Measurements from ENCODE around the gene CCDC187.

DNA sequence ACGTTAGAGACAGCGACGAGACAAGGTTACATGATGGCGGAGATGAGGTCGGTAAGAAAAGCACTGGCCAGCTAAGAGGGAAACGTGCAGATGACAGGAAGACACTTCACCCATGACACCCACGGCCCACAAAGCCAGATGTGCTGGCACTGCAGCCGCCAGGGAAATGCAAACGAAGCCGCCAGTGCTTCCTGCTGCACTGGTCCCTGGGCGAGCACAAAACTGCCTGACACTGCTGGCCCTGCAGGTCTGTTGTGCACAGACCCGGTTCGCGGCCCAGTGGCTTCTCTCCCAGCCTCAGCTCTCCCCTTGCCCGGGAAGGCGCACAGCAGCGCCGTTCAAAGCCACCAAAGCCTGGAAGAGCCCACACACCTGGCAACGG is 78.5 kb downstream of the CCDC187 start:
- TF ChIP-seq, protein P1, sequence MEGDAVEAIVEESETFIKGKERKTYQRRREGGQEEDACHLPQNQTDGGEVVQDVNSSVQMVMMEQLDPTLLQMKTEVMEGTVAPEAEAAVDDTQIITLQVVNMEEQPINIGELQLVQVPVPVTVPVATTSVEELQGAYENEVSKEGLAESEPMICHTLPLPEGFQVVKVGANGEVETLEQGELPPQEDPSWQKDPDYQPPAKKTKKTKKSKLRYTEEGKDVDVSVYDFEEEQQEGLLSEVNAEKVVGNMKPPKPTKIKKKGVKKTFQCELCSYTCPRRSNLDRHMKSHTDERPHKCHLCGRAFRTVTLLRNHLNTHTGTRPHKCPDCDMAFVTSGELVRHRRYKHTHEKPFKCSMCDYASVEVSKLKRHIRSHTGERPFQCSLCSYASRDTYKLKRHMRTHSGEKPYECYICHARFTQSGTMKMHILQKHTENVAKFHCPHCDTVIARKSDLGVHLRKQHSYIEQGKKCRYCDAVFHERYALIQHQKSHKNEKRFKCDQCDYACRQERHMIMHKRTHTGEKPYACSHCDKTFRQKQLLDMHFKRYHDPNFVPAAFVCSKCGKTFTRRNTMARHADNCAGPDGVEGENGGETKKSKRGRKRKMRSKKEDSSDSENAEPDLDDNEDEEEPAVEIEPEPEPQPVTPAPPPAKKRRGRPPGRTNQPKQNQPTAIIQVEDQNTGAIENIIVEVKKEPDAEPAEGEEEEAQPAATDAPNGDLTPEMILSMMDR (IDR thresholded peaks at IDR 0.05 in 8 of 11, conservative IDR thresholded peaks at IDR 0.05 in 3 of 11): no peak
- no peak for TF ChIP-seq POLR2A (IDR thresholded peaks at IDR 0.05)
- peak; percentile 62 to 79 (median 77) for TF ChIP-seq POLR2AphosphoS5 (IDR thresholded peaks at IDR 0.05)

Measured in spleen (tissue), 7 donors.